ENCODE results near the gene PPEF2.

- TF ChIP-seq EZH2 (IDR thresholded peaks at IDR 0.05; ENCODE audit: low read depth) = no peak
- TF ChIP-seq, protein P1, sequence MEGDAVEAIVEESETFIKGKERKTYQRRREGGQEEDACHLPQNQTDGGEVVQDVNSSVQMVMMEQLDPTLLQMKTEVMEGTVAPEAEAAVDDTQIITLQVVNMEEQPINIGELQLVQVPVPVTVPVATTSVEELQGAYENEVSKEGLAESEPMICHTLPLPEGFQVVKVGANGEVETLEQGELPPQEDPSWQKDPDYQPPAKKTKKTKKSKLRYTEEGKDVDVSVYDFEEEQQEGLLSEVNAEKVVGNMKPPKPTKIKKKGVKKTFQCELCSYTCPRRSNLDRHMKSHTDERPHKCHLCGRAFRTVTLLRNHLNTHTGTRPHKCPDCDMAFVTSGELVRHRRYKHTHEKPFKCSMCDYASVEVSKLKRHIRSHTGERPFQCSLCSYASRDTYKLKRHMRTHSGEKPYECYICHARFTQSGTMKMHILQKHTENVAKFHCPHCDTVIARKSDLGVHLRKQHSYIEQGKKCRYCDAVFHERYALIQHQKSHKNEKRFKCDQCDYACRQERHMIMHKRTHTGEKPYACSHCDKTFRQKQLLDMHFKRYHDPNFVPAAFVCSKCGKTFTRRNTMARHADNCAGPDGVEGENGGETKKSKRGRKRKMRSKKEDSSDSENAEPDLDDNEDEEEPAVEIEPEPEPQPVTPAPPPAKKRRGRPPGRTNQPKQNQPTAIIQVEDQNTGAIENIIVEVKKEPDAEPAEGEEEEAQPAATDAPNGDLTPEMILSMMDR (conservative IDR thresholded peaks at IDR 0.05) = no peak
Observed at GRCh38 chr4:75823812-75824211, 78.4 kb downstream of the PPEF2 start.

Data from PC-9 (cell line).